Astrocyte (in vitro differentiated cells and primary cell): Measurements from ENCODE around the gene KRTAP10-2. TPM values are rescaled to one million over a fixed set of nuclear protein-coding genes. Genes with fewer than 3 reads are reported as not detected.

ENCODE experiments used
- DNase-seq: peaks from one replicate; pipeline ENCODE4 v3.0.0-alpha.2; 2010; ENCODE audit warnings: low read depth
- FAIRE-seq: peaks from 2 replicates; lab custom pipeline; 2011; peaks lifted over from hg19 to GRCh38; lab: Jason Lieb, UNC
- H2AFZ ChIP-seq: 2 replicates; pipeline ENCODE4 v1.6.0; 2012; ENCODE audit warnings: low read depth, low read length, inconsistent platforms
- H3K27ac ChIP-seq: 2 replicates; pipeline ENCODE4 v1.5.1; 2011; ENCODE audit warnings: low read depth, low read length, inconsistent platforms
- H3K27me3 ChIP-seq: 2 replicates; pipeline ENCODE4 v1.6.0; 2011; ENCODE audit warnings: low read length, inconsistent platforms; ENCODE audit not compliant: insufficient read depth
- H3K36me3 ChIP-seq: 2 replicates; pipeline ENCODE4 v1.5.1; 2011; ENCODE audit warnings: low read length, inconsistent platforms; ENCODE audit not compliant: insufficient read depth
- H3K4me1 ChIP-seq: 2 replicates; pipeline ENCODE4 v1.5.1; 2011; ENCODE audit warnings: low read length, inconsistent platforms; ENCODE audit not compliant: insufficient read depth
- H3K4me2 ChIP-seq: 2 replicates; pipeline ENCODE4 v1.6.0; 2012; ENCODE audit warnings: low read length, inconsistent platforms
- H3K4me3 ChIP-seq: 2 replicates; pipeline ENCODE4 v1.5.1; 2011; ENCODE audit warnings: low read depth, mild to moderate bottlenecking, low read length, inconsistent platforms; ENCODE audit not compliant: insufficient read depth
- H3K79me2 ChIP-seq: 2 replicates; pipeline ENCODE4 v1.6.0; 2012; ENCODE audit warnings: mild to moderate bottlenecking, low read length, inconsistent platforms; ENCODE audit not compliant: insufficient read depth
- H3K9ac ChIP-seq: 2 replicates; pipeline ENCODE4 v1.6.0; 2012; ENCODE audit warnings: mild to moderate bottlenecking, low read length, inconsistent platforms
- H3K9me3 ChIP-seq: 2 replicates; pipeline ENCODE4 v1.5.1; 2012; ENCODE audit warnings: low read depth, mild to moderate bottlenecking, low read length, inconsistent platforms; ENCODE audit not compliant: insufficient read depth
- H4K20me1 ChIP-seq: 2 replicates; pipeline ENCODE4 v1.6.0; 2012; ENCODE audit warnings: low read length, inconsistent platforms; ENCODE audit not compliant: insufficient read depth
- H3K27ac Mint-ChIP-seq: one replicate; pipeline ENCODE4 v1.8.0; 2021; ENCODE audit warnings: mild to moderate bottlenecking, mixed read lengths; ENCODE audit not compliant: unreplicated experiment
- H3K27me3 Mint-ChIP-seq: one replicate; pipeline ENCODE4 v1.8.0; 2021; ENCODE audit warnings: low read depth, mixed read lengths; ENCODE audit not compliant: unreplicated experiment
- H3K36me3 Mint-ChIP-seq: one replicate; pipeline ENCODE4 v1.8.0; 2021; ENCODE audit warnings: low read depth, mixed read lengths; ENCODE audit not compliant: unreplicated experiment
- H3K4me1 Mint-ChIP-seq: one replicate; pipeline ENCODE4 v1.8.0; 2021; ENCODE audit warnings: low read depth, mixed read lengths; ENCODE audit not compliant: unreplicated experiment
- H3K4me3 Mint-ChIP-seq: one replicate; pipeline ENCODE4 v1.8.0; 2021; ENCODE audit warnings: mild to moderate bottlenecking, moderate library complexity, mixed read lengths; ENCODE audit not compliant: unreplicated experiment
- H3K9me3 Mint-ChIP-seq: one replicate; pipeline ENCODE4 v1.8.0; 2021; ENCODE audit warnings: mild to moderate bottlenecking, mixed read lengths; ENCODE audit not compliant: unreplicated experiment
- CTCF ChIP-seq: IDR thresholded peaks from 2 replicates; pipeline ENCODE4 v1.5.1; 2011; ENCODE audit warnings: low read depth, mild to moderate bottlenecking, inconsistent platforms, low read length, moderate library complexity; ENCODE audit not compliant: insufficient read depth
- EZH2 ChIP-seq: IDR thresholded peaks from 2 replicates; pipeline ENCODE4 v1.6.1; 2012; ENCODE audit warnings: mild to moderate bottlenecking, low read length, inconsistent platforms; ENCODE audit not compliant: insufficient read depth
- total RNA-seq: library from RNA; stranded (reverse); gene quantifications from 2 replicates; pipeline ENCODE4 v1.2.1, GENCODE V29; 2021

Gene KRTAP10-2
- total RNA-seq, 1 donor from 2014 or later = not detected

GRCh38 chr21:44526096-44526997, 25.0 kb downstream of the KRTAP10-2 start:
- Histone ChIP-seq H3K79me2 (no peaks in the 10 kb centered on the region), H3K9me3 (peaks cover 20% of the 10 kb centered on the region), H3K4me2 (no peak overlapping the region), H3K27ac (no peak overlapping the region), H3K36me3 (no peaks in the 10 kb centered on the region), H3K4me1 (no peaks in the 10 kb centered on the region), H4K20me1 (no peaks in the 10 kb centered on the region), H3K27me3 (no peaks in the 10 kb centered on the region), H3K9ac (no peak overlapping the region), H2AFZ (no peak overlapping the region), H3K4me3 (no peak overlapping the region)
- H3K4me1 Mint-ChIP-seq = no peaks in the 10 kb centered on the region
- DNase-seq = no peak
- H3K9me3 Mint-ChIP-seq = peaks cover 6% of the 10 kb centered on the region
- H3K27me3 Mint-ChIP-seq = peaks cover 29% of the 10 kb centered on the region
- no peak for TF ChIP-seq CTCF
- TF ChIP-seq EZH2 = no peak
- H3K27ac Mint-ChIP-seq = no peak overlapping the region
- FAIRE-seq = no peak
- H3K36me3 Mint-ChIP-seq = no peaks in the 10 kb centered on the region
- no peak overlapping the region for H3K4me3 Mint-ChIP-seq

GRCh38 chr21:44525391-44526095, 25.8 kb downstream of the KRTAP10-2 start:
- Histone ChIP-seq H2AFZ (no peak overlapping the region), H3K4me2 (no peak overlapping the region), H3K9ac (no peak overlapping the region), H3K27ac (no peak overlapping the region), H3K79me2 (no peaks in the 10 kb centered on the region), H3K4me1 (no peaks in the 10 kb centered on the region), H3K36me3 (no peaks in the 10 kb centered on the region), H3K4me3 (no peak overlapping the region), H3K9me3 (peaks cover 27% of the 10 kb centered on the region), H3K27me3 (no peaks in the 10 kb centered on the region), H4K20me1 (no peaks in the 10 kb centered on the region)
- Mint-ChIP-seq H3K27me3 (peaks cover 26% of the 10 kb centered on the region), H3K27ac (no peak overlapping the region), H3K4me1 (peaks cover 3% of the 10 kb centered on the region), H3K9me3 (peaks cover 7% of the 10 kb centered on the region), H3K4me3 (no peak overlapping the region), H3K36me3 (peaks cover 1% of the 10 kb centered on the region)
- TF ChIP-seq EZH2 = no peak
- no peak for DNase-seq
- no peak for FAIRE-seq

- Histone ChIP-seq H3K4me1 (no peaks in the 10 kb centered on the region), H3K36me3 (no peaks in the 10 kb centered on the region), H3K4me2 (no peak overlapping the region), H3K27ac (no peak overlapping the region), H4K20me1 (no peaks in the 10 kb centered on the region), H3K9me3 (peaks cover 28% of the 10 kb centered on the region), H3K27me3 (no peaks in the 10 kb centered on the region), H2AFZ (no peak overlapping the region), H3K79me2 (no peaks in the 10 kb centered on the region), H3K4me3 (no peak overlapping the region), H3K9ac (no peak overlapping the region)
- no peak for TF ChIP-seq EZH2
- H3K4me1 Mint-ChIP-seq = peaks cover 4% of the 10 kb centered on the region
- peaks cover 10% of the 10 kb centered on the region for H3K9me3 Mint-ChIP-seq
- no peak for FAIRE-seq
- H3K27me3 Mint-ChIP-seq = peaks cover 26% of the 10 kb centered on the region
- DNase-seq = no peak
- no peak overlapping the region for H3K27ac Mint-ChIP-seq
- peaks cover 2% of the 10 kb centered on the region for H3K36me3 Mint-ChIP-seq
- no peak overlapping the region for H3K4me3 Mint-ChIP-seq
Measured at GRCh38 chr21:44524414-44525371, 26.6 kb downstream of the KRTAP10-2 start.
